Vagina (tissue), 2 donors: ENCODE measurements around the gene MEFV. TPM values are rescaled to one million over a fixed set of nuclear protein-coding genes. Genes with fewer than 3 reads are reported as not detected.

ENCODE experiments used
- DNase-seq, 2 donors: peaks; one replicate each; pipeline ENCODE4 v3.0.0-alpha.2; 2017; ENCODE audit errors: extremely low spot score in 2 of 2
- H3K27ac ChIP-seq: fragments of 200-600 bp; sonication (generic); one replicate; pipeline ENCODE4 v1.5.1; 2019
- H3K27me3 ChIP-seq: fragments of 200-600 bp; sonication (generic); one replicate; pipeline ENCODE4 v1.5.1; 2019
- H3K36me3 ChIP-seq, 2 donors: fragments of 200-600 bp; sonication (generic); one replicate each; pipeline ENCODE4 v1.5.1; 2017 to 2019
- H3K4me1 ChIP-seq: fragments of 200-600 bp; sonication (generic); one replicate; pipeline ENCODE4 v1.5.1; 2019
- H3K4me3 ChIP-seq, 2 donors: fragments of 200-600 bp; sonication (generic); 1 replicate in 1 of 2; 2 replicates in 1 of 2; pipeline ENCODE4 v1.5.1; 2016 to 2019
- H3K9me3 ChIP-seq: fragments of 200-600 bp; sonication (generic); one replicate; pipeline ENCODE4 v1.5.1; 2019
- POLR2A ChIP-seq, 2 donors: fragments of 450-650 bp; IDR thresholded peaks; one replicate each; pipeline ENCODE4 v1.6.1; 2017; ENCODE audit warnings: antibody characterized with exemption in 2 of 2, mild to moderate bottlenecking in 2 of 2, moderate library complexity in 2 of 2
- POLR2AphosphoS5 ChIP-seq, 2 donors: sonication (generic); formaldehyde crosslinking; IDR thresholded peaks; one replicate each; pipeline ENCODE4 v1.9.0; 2017; ENCODE audit warnings: antibody characterized with exemption in 2 of 2, mild to moderate bottlenecking in 2 of 2, low read depth in 1 of 2; ENCODE audit not compliant: insufficient read depth in 1 of 2
- intact Hi-C: fragments of 100-400 bp; cut with DNase I; formaldehyde crosslinking; loops from one replicate; pipeline ENCODE4 v1.15.1; 2023
- total RNA-seq: library from RNA; depleted of rRNA; stranded (reverse); fragments of >200 nt; gene quantifications from one replicate; pipeline ENCODE4 v1.2.3, GENCODE V29; 2016
- TF ChIP-seq, protein P1 (sequence below), 3 experiments: fragments of 450-650 bp in 2 of 3; fragments of 200-600 bp in 1 of 3; sonication (generic) in 1 of 3; IDR thresholded peaks; one replicate each; pipeline ENCODE4 v1.5.1; 2017 to 2019; ENCODE audit warnings: antibody characterized with exemption in 3 of 3, mild to moderate bottlenecking in 2 of 3, moderate library complexity in 2 of 3

The MEFV gene
- total RNA-seq, 1 donor from 2014 or later, result 1.5 TPM

DNA sequence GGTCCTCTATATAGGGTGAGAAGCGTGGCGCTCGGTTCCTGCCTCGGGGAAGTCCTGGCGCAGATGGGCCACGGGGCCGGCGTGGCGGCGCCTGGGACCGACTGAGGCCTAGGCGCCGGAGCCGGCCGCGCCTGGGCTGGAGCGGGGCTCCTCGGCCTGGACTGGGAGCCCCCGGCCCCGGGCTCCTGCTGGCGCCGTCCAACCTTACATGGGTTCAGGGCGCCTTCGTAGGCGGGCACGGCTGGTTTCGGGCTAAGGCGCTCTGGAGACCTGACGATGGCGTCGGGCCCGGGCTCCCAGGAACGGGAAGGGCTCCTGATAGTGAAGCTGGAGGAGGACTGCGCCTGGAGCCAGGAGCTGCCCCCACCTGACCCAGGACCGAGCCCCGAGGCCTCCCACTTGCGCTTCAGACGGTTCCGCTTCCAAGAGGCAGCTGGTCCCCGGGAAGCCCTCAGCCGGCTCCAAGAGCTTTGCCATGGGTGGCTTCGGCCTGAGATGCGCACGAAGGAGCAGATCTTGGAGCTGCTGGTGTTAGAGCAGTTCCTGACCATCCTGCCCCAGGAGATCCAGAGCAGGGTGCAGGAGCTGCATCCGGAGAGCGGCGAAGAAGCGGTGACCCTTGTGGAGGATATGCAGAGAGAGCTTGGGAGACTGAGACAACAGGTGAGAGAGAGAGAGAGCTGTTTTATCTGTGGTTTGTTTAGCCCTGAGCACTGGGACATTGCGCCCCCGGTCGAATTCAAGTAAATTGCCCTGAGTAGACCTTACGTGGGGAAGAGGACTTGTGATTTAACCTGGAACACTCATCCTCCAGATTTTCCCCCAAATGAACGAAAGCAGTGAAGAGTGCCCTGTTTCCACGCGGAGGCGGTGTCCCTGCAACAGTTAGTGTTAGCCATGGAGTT lies 27.4 kb upstream of the MEFV start:
- Histone ChIP-seq H3K4me3 (peak overlapping the region; percentile 87 to 91), H3K36me3 (peaks cover 4 to 42% of the 10 kb centered on the region in 2 donors), H3K27me3 (no peaks in the 10 kb centered on the region), H3K27ac (peak overlapping the region; percentile 97), H3K9me3 (peaks cover 8% of the 10 kb centered on the region), H3K4me1 (peaks cover 29% of the 10 kb centered on the region)
- TF ChIP-seq POLR2AphosphoS5 (IDR thresholded peaks at IDR 0.05; ENCODE audit: insufficient read depth in 1 of 2, low read depth in 1 of 2) (no peak), POLR2A (IDR thresholded peaks at IDR 0.05) (no peak)
- intact Hi-C loops, result loop anchor here (2.0 kb wide), 1 partner anchor 19 kb away; no protein-coding TSS in a partner anchor
- DNase-seq, result no peak

GRCh38 chr16:3282730-3283542 lies 26.5 kb upstream of the MEFV start, which contains the start of gene ZNF263:
Gene ZNF263, plus strand, starts transcription at chr16:3283491. Its CDS starts 328 bp downstream, at chr16:3283819.
- Histone ChIP-seq H3K36me3 (peaks cover 0 to 34% of the 10 kb centered on the region in 2 donors), H3K9me3 (no peaks in the 10 kb centered on the region), H3K27ac (peak within 1 kb of the TSS; percentile 97), H3K4me1 (peaks cover 29% of the 10 kb centered on the region), H3K4me3 (peak within 1 kb of the TSS; percentile 87 to 91), H3K27me3 (no peaks in the 10 kb centered on the region)
- DNase-seq, result peak; percentile 98
- intact Hi-C loops, result loop anchor here (2.0 kb wide), 1 partner anchor 18 kb away; no protein-coding TSS in a partner anchor
- TF ChIP-seq POLR2A (IDR thresholded peaks at IDR 0.05), result peak in 1 of 2 donors; percentile 23
- TF ChIP-seq, protein P1, sequence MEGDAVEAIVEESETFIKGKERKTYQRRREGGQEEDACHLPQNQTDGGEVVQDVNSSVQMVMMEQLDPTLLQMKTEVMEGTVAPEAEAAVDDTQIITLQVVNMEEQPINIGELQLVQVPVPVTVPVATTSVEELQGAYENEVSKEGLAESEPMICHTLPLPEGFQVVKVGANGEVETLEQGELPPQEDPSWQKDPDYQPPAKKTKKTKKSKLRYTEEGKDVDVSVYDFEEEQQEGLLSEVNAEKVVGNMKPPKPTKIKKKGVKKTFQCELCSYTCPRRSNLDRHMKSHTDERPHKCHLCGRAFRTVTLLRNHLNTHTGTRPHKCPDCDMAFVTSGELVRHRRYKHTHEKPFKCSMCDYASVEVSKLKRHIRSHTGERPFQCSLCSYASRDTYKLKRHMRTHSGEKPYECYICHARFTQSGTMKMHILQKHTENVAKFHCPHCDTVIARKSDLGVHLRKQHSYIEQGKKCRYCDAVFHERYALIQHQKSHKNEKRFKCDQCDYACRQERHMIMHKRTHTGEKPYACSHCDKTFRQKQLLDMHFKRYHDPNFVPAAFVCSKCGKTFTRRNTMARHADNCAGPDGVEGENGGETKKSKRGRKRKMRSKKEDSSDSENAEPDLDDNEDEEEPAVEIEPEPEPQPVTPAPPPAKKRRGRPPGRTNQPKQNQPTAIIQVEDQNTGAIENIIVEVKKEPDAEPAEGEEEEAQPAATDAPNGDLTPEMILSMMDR (IDR thresholded peaks at IDR 0.05), result no peak
- peak; percentile 95 for TF ChIP-seq POLR2AphosphoS5 (IDR thresholded peaks at IDR 0.05; ENCODE audit: insufficient read depth in 1 of 2, low read depth in 1 of 2)

DNA sequence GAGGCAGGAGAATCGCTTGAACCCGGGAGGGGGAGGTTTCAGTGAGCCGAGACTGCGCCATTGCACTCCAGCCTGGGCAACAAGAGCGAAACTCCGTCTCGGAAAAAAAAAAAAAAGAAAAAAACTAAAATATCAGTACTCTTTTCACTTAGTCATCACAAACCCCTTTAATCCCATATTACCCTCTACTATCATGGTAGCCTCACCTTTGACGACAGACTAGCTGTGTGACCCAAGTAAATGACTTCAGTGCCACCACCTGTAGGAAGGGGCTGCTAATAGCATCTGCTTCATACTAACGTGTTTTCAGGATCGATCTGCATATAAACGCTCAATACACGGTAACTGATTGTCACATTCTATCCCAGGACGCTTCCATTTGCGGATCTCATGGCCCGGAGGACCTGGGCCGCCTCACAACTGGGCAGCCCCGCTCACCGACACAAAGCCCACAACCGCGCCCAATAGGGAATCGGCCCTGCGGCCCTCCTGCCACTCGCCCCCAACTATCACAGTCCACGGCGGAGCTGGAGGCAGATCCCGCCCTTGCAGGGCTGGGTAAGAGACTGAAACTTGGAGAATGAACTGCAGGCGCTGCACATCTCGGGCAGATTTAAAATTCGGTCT lies 25.8 kb upstream of the MEFV start:
- Histone ChIP-seq H3K9me3 (no peaks in the 10 kb centered on the region), H3K4me1 (peaks cover 29% of the 10 kb centered on the region), H3K27ac (peak overlapping the region; percentile 97), H3K4me3 (peak overlapping the region; percentile 87 to 91), H3K36me3 (peaks cover 0 to 27% of the 10 kb centered on the region in 2 donors), H3K27me3 (no peaks in the 10 kb centered on the region)
- DNase-seq, result no peak
- intact Hi-C loops, result loop anchor here (2.0 kb wide), 1 partner anchor 17 kb away; no protein-coding TSS in a partner anchor
- TF ChIP-seq, protein P1 (IDR thresholded peaks at IDR 0.05), result no peak
- no peak for TF ChIP-seq POLR2AphosphoS5 (IDR thresholded peaks at IDR 0.05; ENCODE audit: insufficient read depth in 1 of 2, low read depth in 1 of 2)
- no peak for TF ChIP-seq POLR2A (IDR thresholded peaks at IDR 0.05)

GRCh38 chr16:3281222-3281820 lies 24.9 kb upstream of the MEFV start:
- no peaks in the 10 kb centered on the region for H3K27me3 ChIP-seq
- no peak overlapping the region for H3K4me3 ChIP-seq
- DNase-seq, result no peak
- H3K36me3 ChIP-seq, result peaks cover 0 to 18% of the 10 kb centered on the region in 2 donors
- no peak for TF ChIP-seq POLR2A (IDR thresholded peaks at IDR 0.05)
- intact Hi-C loops, result no loop called here
- H3K9me3 ChIP-seq, result no peaks in the 10 kb centered on the region
- H3K27ac ChIP-seq, result no peak overlapping the region
- peaks cover 29% of the 10 kb centered on the region for H3K4me1 ChIP-seq

DNA sequence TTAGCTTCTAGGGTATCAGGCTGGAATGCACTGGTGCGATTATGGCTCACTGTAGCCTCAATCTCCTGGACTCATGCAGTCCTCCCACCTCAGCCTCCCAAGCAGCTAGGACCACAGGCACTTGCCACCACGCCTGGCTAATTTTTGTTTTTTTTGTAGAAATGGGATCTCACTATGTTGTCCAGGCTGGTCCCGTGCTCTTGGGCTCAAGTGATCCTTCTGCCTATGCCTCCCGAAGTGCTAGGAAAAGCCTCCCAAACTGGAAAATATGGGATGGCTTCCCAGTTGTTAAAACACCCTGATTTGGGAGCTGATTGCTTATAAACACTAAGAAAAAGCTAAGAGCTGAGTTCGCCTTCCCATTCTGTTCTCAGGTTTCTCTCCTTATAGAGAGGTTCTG lies 20.2 kb upstream of the MEFV start:
- TF ChIP-seq, protein P1 (IDR thresholded peaks at IDR 0.05), result no peak
- no peak for TF ChIP-seq POLR2A (IDR thresholded peaks at IDR 0.05)
- TF ChIP-seq POLR2AphosphoS5 (IDR thresholded peaks at IDR 0.05; ENCODE audit: insufficient read depth in 1 of 2, low read depth in 1 of 2), result no peak
- Histone ChIP-seq H3K4me3 (no peak overlapping the region), H3K36me3 (no peaks in the 10 kb centered on the region), H3K27me3 (no peaks in the 10 kb centered on the region), H3K4me1 (no peaks in the 10 kb centered on the region), H3K9me3 (no peaks in the 10 kb centered on the region), H3K27ac (no peak overlapping the region)
- no peak for DNase-seq
- intact Hi-C loops, result loop anchor here (10.0 kb wide), 1 partner anchor 218 kb away; the partner anchor contains the start of gene C16orf90
